Calu3 (cell line): Measurements from ENCODE around the gene FKBP8. TPM values are rescaled to one million over a fixed set of nuclear protein-coding genes. Genes with fewer than 3 reads are reported as not detected.

Experiments
- BruUV-seq: library from RNA; stranded (reverse); fragments of 400-500 nt; replicated peaks from 2 replicates; lab custom pipeline; 2021; lab: Mats Ljungman, UMichigan
- CTCF ChIA-PET: fragments of 300-600 bp; sonication (Branson Sonifier 250); formaldehyde crosslinking; loops from one replicate; lab custom pipeline; 2022; ENCODE audit warnings: antibody characterized with exemption; lab: Charles Lee
- DNase-seq: peaks from one replicate; pipeline ENCODE4 v3.0.0; 2022
- H3K27ac Mint-ChIP-seq: one replicate; pipeline ENCODE4 v1.8.0; 2022; ENCODE audit warnings: mixed read lengths; ENCODE audit not compliant: unreplicated experiment
- H3K27me3 Mint-ChIP-seq: one replicate; pipeline ENCODE4 v1.8.0; 2022; ENCODE audit warnings: mixed read lengths; ENCODE audit not compliant: unreplicated experiment
- H3K36me3 Mint-ChIP-seq: one replicate; pipeline ENCODE4 v1.8.0; 2022; ENCODE audit warnings: mild to moderate bottlenecking, moderate library complexity, mixed read lengths; ENCODE audit not compliant: insufficient read depth, unreplicated experiment
- H3K4me1 Mint-ChIP-seq: one replicate; pipeline ENCODE4 v1.8.0; 2022; ENCODE audit warnings: mild to moderate bottlenecking, low read depth, mixed read lengths; ENCODE audit not compliant: unreplicated experiment
- H3K4me3 Mint-ChIP-seq: one replicate; pipeline ENCODE4 v1.8.0; 2022; ENCODE audit warnings: mild to moderate bottlenecking, low read depth, moderate library complexity, mixed read lengths; ENCODE audit not compliant: unreplicated experiment
- H3K9me3 Mint-ChIP-seq: one replicate; pipeline ENCODE4 v1.8.0; 2022; ENCODE audit warnings: low read depth, mixed read lengths; ENCODE audit not compliant: unreplicated experiment
- intact Hi-C: fragments of 100-400 bp; cut with micrococcal nuclease; formaldehyde crosslinking; loops from one replicate; pipeline ENCODE4 v1.10.0; 2022; ENCODE audit not compliant: unreplicated experiment
- total RNA-seq: library from RNA; stranded (reverse); gene quantifications from 2 replicates; pipeline ENCODE4 v1.2.3, GENCODE V29; 2022
- TF ChIP-seq, protein P1 (sequence below): fragments of 200-600 bp; IDR thresholded peaks from one replicate; pipeline ENCODE4 v1.8.0; 2022; ENCODE audit warnings: antibody characterized with exemption; ENCODE audit not compliant: unreplicated experiment

The FKBP8 gene
- total RNA-seq, 1 experiment from 2014 or later: 123 TPM

DNA sequence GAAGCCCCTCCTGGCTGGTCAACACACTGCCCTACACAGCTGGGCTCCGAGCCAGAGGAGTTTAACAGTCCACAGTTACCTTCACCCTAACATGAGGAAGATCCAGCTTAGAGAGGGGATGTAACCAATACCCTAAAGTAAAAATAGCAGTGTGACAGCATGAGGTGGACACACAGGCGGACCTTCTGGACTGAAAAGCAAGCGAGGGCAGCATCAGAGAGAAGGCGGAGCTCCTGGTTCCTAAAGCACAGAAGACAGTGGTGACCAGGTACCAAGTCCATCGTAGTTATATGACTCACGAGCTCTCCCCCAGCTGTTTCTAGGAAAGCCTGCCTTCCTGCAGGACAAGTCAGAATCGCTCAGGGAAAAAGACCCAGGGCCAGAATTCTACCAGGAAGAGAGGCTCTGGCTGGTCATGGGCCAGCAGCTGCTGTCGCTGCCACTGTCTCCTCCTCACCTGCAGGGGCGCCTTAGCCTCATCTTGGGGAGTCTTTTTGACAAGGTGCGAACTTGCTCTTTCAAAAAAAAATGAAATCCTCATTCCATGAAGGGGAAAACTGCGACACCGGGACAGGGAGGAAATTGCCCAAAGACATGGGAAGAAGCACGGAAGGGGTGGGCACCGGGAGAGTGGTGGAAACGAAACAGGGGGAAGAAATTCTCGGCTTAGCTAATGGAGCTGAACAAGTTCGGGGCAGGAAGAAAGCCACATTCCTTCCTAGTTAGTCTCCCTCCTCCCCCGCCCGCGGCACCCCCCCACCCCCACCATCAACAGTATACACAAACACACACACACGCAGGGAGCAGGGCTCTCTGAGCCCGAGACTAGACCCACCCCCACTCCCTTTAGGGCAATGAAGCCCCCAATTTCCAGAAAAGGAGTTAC lies 23.2 kb downstream of the FKBP8 start:
- Mint-ChIP-seq H3K4me3 (peak overlapping the region; percentile 84), H3K4me1 (peaks cover 20% of the 10 kb centered on the region), H3K9me3 (no peaks in the 10 kb centered on the region), H3K36me3 (peaks cover 35% of the 10 kb centered on the region), H3K27me3 (no peaks in the 10 kb centered on the region), H3K27ac (peak overlapping the region; percentile 96)
- TF ChIP-seq, protein P1, sequence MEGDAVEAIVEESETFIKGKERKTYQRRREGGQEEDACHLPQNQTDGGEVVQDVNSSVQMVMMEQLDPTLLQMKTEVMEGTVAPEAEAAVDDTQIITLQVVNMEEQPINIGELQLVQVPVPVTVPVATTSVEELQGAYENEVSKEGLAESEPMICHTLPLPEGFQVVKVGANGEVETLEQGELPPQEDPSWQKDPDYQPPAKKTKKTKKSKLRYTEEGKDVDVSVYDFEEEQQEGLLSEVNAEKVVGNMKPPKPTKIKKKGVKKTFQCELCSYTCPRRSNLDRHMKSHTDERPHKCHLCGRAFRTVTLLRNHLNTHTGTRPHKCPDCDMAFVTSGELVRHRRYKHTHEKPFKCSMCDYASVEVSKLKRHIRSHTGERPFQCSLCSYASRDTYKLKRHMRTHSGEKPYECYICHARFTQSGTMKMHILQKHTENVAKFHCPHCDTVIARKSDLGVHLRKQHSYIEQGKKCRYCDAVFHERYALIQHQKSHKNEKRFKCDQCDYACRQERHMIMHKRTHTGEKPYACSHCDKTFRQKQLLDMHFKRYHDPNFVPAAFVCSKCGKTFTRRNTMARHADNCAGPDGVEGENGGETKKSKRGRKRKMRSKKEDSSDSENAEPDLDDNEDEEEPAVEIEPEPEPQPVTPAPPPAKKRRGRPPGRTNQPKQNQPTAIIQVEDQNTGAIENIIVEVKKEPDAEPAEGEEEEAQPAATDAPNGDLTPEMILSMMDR: peak; percentile 59
- intact Hi-C loops: no loop called here
- CTCF ChIA-PET: interaction anchor here (0.5 to 2.1 kb wide), 8 partner anchors 24 to 1856 kb away, joined by 3 to 7 read pairs (median 4); partner anchors contain the start of gene UPF1
- peak; percentile 71 for DNase-seq
- TSS peak; percentile 39 for BruUV-seq

DNA sequence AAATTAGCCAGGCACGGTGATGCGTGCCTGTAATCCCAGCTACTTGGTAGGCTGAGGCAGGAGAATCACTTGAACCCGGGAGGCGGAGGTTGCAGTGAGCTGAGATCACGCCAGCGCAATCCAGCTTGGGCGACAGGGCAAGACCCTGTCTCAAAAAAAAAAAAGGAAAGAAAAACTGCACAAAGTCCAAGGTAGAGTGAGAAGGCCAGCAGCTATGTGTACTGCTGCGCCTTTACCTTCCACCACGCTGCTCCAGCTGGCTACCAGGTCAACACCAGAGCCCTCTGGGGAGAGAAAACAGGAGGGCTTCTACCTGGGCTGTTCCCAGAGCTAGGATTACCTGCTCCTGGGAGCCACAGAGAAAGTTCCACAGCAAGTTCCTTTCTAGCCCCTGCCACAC lies 24.7 kb downstream of the FKBP8 start:
- Mint-ChIP-seq H3K4me3 (no peak overlapping the region), H3K27me3 (no peaks in the 10 kb centered on the region), H3K4me1 (peaks cover 30% of the 10 kb centered on the region), H3K9me3 (no peaks in the 10 kb centered on the region), H3K27ac (no peak overlapping the region), H3K36me3 (peaks cover 35% of the 10 kb centered on the region)
- CTCF ChIA-PET: interaction anchor here (0.5 kb wide), 1 partner anchor 37 kb away, joined by 3 read pairs; no protein-coding TSS in a partner anchor
- DNase-seq: no peak
- intact Hi-C loops: no loop called here
- BruUV-seq: no TSS peak
- TF ChIP-seq, protein P1: no peak

DNA sequence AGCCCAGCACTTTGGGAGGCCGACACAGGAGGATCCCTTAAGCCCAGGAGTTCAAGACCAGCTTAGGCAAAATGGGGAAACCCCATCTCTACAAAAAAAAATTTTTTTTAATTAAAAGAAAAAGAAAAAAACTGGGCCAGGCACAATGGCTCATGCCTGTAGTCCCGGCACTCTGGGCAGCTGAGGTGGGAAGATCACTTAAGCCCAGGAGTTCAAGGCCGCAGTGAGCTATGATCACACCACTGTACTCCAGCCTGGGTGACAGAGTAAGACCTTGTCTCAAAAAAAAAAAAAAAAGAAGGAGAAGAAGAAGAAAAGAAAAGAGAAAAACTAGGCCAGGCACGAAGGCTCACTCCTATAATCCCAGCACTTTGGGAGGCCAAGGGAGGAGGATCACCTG lies 25.8 kb downstream of the FKBP8 start:
- CTCF ChIA-PET: interaction anchor here (0.6 kb wide), 1 partner anchor 224 kb away, joined by 3 read pairs; no protein-coding TSS in a partner anchor
- H3K27me3 Mint-ChIP-seq: no peaks in the 10 kb centered on the region
- TF ChIP-seq, protein P1: no peak

DNA sequence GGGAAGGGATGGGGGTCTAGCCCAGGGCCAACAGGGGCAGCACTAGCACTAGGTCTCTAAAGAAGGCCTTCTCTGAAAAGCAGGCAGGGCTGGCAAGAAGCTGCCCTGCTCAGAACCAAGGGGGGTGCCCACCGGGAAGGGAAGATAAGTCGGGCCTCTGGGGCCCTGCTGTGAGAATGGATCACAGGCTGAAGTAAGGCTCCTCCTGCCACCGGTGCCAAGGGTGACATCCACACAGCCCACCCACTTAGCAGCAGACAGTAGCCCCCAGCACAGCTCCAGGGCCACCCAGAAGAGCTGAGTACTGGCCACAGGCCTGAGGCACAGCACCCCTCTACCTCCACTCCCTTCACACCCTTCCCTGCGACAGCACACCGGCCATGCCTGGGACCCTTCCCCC lies 27.4 kb downstream of the FKBP8 start:
- peaks cover 17% of the 10 kb centered on the region for H3K36me3 Mint-ChIP-seq
- peaks cover 30% of the 10 kb centered on the region for H3K4me1 Mint-ChIP-seq
- intact Hi-C loops: no loop called here
- CTCF ChIA-PET: no interaction called here
- H3K9me3 Mint-ChIP-seq: no peaks in the 10 kb centered on the region
- no peak overlapping the region for H3K4me3 Mint-ChIP-seq
- H3K27ac Mint-ChIP-seq: no peak overlapping the region
- no peak for DNase-seq
- BruUV-seq: no TSS peak
- TF ChIP-seq, protein P1: no peak
- no peaks in the 10 kb centered on the region for H3K27me3 Mint-ChIP-seq

More for the DNA sequence above, 25.8 kb downstream of the FKBP8 start:
- no peak for DNase-seq
- no TSS peak for BruUV-seq
- Mint-ChIP-seq H3K4me1 (peaks cover 30% of the 10 kb centered on the region), H3K36me3 (peaks cover 33% of the 10 kb centered on the region), H3K27ac (no peak overlapping the region), H3K9me3 (no peaks in the 10 kb centered on the region), H3K4me3 (no peak overlapping the region)
- intact Hi-C loops: no loop called here
